ENCODE measurements around the gene DNAJC15. TPM values are rescaled to one million over a fixed set of nuclear protein-coding genes. Genes with fewer than 3 reads are reported as not detected.

DNAJC15 gene
- 10 to 100 TPM in 2 of 3 donors, 1 to 10 TPM in 1; 9.2 to 14.4 (median 12.9) TPM for total RNA-seq

GRCh38 chr13:43023289-43023963 lies at the start of gene DNAJC15:
DNAJC15 (plus strand) TSS chr13:43023586; CDS start chr13:43023627, 41 bp downstream.
- Histone ChIP-seq H3K9me3 (no peaks in the 10 kb centered on the region), H3K4me1 (no peaks in the 10 kb centered on the region), H3K4me3 (peak within 1 kb of the TSS; percentile 61 to 80 (median 76)), H3K27ac (peak within 1 kb of the TSS; percentile 87 to 89), H3K27me3 (no peaks in the 10 kb centered on the region), H3K36me3 (no peaks in the 10 kb centered on the region)
- intact Hi-C loops (cut with DNase I; ENCODE audit: low total_unique reads), result no loop called here
- DNase-seq (ENCODE audit: low spot score in 2 of 2), result peak; percentile 60 to 66
- TF ChIP-seq POLR2A (IDR thresholded peaks at IDR 0.05) (peak; percentile 11), POLR2AphosphoS5 (IDR thresholded peaks at IDR 0.05) (peak; percentile 61 to 66 (median 63))
- TF ChIP-seq, protein P1, sequence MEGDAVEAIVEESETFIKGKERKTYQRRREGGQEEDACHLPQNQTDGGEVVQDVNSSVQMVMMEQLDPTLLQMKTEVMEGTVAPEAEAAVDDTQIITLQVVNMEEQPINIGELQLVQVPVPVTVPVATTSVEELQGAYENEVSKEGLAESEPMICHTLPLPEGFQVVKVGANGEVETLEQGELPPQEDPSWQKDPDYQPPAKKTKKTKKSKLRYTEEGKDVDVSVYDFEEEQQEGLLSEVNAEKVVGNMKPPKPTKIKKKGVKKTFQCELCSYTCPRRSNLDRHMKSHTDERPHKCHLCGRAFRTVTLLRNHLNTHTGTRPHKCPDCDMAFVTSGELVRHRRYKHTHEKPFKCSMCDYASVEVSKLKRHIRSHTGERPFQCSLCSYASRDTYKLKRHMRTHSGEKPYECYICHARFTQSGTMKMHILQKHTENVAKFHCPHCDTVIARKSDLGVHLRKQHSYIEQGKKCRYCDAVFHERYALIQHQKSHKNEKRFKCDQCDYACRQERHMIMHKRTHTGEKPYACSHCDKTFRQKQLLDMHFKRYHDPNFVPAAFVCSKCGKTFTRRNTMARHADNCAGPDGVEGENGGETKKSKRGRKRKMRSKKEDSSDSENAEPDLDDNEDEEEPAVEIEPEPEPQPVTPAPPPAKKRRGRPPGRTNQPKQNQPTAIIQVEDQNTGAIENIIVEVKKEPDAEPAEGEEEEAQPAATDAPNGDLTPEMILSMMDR (IDR thresholded peaks at IDR 0.05), result no peak

GRCh38 chr13:42976066-42976465 lies 47.3 kb upstream of the DNAJC15 start:
- TF ChIP-seq POLR2A (IDR thresholded peaks at IDR 0.05), result no peak
- no peak for TF ChIP-seq POLR2AphosphoS5 (IDR thresholded peaks at IDR 0.05)
- TF ChIP-seq, protein P1 (IDR thresholded peaks at IDR 0.05), result no peak
- intact Hi-C loops (cut with DNase I; ENCODE audit: low total_unique reads), result no loop called here

DNA sequence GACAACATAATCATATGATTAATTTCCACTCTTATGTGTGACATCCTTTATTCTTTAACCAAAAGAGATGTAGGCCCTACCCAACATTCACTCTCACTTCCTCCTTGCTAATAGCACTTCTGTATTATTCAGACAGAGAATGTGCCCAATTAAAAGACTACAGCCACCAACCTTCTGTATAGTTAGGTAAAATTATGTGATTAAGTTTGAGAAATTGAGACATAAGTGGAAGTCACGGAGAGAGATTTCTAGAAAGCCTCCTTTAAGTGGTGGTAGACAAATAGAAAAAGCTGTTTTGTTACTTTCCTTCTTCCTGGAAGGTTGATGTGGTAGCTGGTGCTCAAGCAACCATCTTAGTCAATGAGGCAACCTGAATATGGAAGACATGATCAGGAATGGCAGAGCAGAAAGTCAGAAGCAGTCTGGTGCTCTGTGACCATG lies 46.1 kb upstream of the DNAJC15 start:
- H3K4me3 ChIP-seq, result no peak overlapping the region
- no peaks in the 10 kb centered on the region for H3K4me1 ChIP-seq
- intact Hi-C loops (cut with DNase I; ENCODE audit: low total_unique reads), result no loop called here
- H3K9me3 ChIP-seq, result no peaks in the 10 kb centered on the region
- no peak for DNase-seq (ENCODE audit: low spot score in 2 of 2)
- TF ChIP-seq POLR2A (IDR thresholded peaks at IDR 0.05) (no peak), POLR2AphosphoS5 (IDR thresholded peaks at IDR 0.05) (no peak)
- TF ChIP-seq, protein P1 (IDR thresholded peaks at IDR 0.05), result no peak
- no peaks in the 10 kb centered on the region for H3K27me3 ChIP-seq
- H3K36me3 ChIP-seq, result no peaks in the 10 kb centered on the region
- H3K27ac ChIP-seq, result no peak overlapping the region

More at GRCh38 chr13:42976066-42976465, 47.3 kb upstream of the DNAJC15 start:
- no peak overlapping the region for H3K4me3 ChIP-seq
- DNase-seq (ENCODE audit: low spot score in 2 of 2), result no peak
- no peaks in the 10 kb centered on the region for H3K9me3 ChIP-seq
- H3K36me3 ChIP-seq, result no peaks in the 10 kb centered on the region
- H3K27ac ChIP-seq, result no peak overlapping the region
- no peaks in the 10 kb centered on the region for H3K27me3 ChIP-seq
- no peaks in the 10 kb centered on the region for H3K4me1 ChIP-seq

DNA sequence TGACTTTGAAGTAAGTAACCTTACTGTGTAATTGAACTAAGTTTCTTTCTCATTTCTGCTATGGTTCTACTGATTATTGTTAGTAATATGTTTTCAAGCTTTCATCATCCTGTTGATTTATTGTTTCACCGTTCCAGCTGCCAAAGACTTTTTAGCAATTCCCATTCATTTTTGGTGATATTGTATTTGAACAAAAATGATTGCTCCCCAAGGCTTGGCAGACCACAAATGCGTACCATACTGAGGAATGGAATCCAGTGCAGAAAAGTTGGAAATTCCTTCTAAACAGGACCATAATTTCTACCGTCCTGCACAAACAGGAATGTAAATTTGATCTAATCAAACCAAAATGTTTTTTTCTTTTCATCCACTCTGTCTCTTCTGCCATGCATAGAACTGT lies 42.1 kb upstream of the DNAJC15 start:
- no peak for DNase-seq (ENCODE audit: low spot score in 2 of 2)
- H3K4me1 ChIP-seq, result peaks cover 0 to 2% of the 10 kb centered on the region in 2 donors
- intact Hi-C loops (cut with DNase I; ENCODE audit: low total_unique reads), result no loop called here
- H3K27me3 ChIP-seq, result no peaks in the 10 kb centered on the region
- no peaks in the 10 kb centered on the region for H3K36me3 ChIP-seq
- no peak overlapping the region for H3K4me3 ChIP-seq
- no peaks in the 10 kb centered on the region for H3K9me3 ChIP-seq
- no peak for TF ChIP-seq POLR2A (IDR thresholded peaks at IDR 0.05)
- no peak for TF ChIP-seq POLR2AphosphoS5 (IDR thresholded peaks at IDR 0.05)
- TF ChIP-seq, protein P1 (IDR thresholded peaks at IDR 0.05), result no peak
- no peak overlapping the region for H3K27ac ChIP-seq

DNA sequence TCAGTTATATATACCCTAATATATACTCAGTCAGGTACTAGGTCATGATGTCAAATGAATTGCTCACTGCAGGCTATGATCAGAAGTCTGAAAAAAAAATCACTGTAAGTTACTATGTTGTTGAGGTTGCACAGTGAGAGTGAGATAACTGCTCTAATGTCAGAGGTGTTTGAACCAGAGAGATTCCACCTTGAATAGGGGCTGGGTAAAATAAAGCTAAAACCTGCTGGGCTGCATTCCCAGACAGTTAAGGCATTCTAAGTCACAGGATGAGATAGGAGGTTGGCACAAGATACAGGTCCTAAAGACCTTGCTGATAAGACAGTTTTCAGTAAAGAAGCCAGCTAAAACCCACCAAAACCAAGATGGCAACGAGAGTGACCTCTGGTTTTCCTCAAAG lies 41.5 kb upstream of the DNAJC15 start:
- TF ChIP-seq POLR2A (IDR thresholded peaks at IDR 0.05) (no peak), POLR2AphosphoS5 (IDR thresholded peaks at IDR 0.05) (no peak)
- TF ChIP-seq, protein P1 (IDR thresholded peaks at IDR 0.05), result no peak
- Histone ChIP-seq H3K4me3 (no peak overlapping the region), H3K4me1 (peaks cover 0 to 2% of the 10 kb centered on the region in 2 donors), H3K27me3 (no peaks in the 10 kb centered on the region), H3K9me3 (no peaks in the 10 kb centered on the region), H3K36me3 (no peaks in the 10 kb centered on the region), H3K27ac (no peak overlapping the region)
- no peak for DNase-seq (ENCODE audit: low spot score in 2 of 2)
- intact Hi-C loops (cut with DNase I; ENCODE audit: low total_unique reads), result no loop called here
